Sigmoid colon (tissue), 4 donors: ENCODE results near the gene DAGLA.

Experiments
- EP300 ChIP-seq, 4 donors: sonication (generic); formaldehyde crosslinking; IDR thresholded peaks; one replicate each; pipeline ENCODE4 v1.6.1; 2017; ENCODE audit warnings: antibody characterized with exemption in 4 of 4
- POLR2A ChIP-seq, 2 donors: fragments of 450-650 bp; IDR thresholded peaks; one replicate each; pipeline ENCODE4 v1.6.1; 2016; ENCODE audit warnings: antibody characterized with exemption in 2 of 2, mild to moderate bottlenecking in 2 of 2, moderate library complexity in 2 of 2
- POLR2AphosphoS5 ChIP-seq, 4 donors: sonication (generic); formaldehyde crosslinking; IDR thresholded peaks; one replicate each; pipeline ENCODE4 v1.6.1; 2017; ENCODE audit warnings: antibody characterized with exemption in 4 of 4
- TF ChIP-seq, protein P1 (sequence below), 4 experiments: fragments of 450-650 bp in 3 of 4; fragments of 200-600 bp in 1 of 4; IDR thresholded peaks; one replicate each; pipeline ENCODE4 v1.5.1; 2016 to 2019; ENCODE audit warnings: antibody characterized with exemption in 4 of 4, mild to moderate bottlenecking in 3 of 4, moderate library complexity in 2 of 4

GRCh38 chr11:61750631-61751273, 70.6 kb downstream of the DAGLA start:
- TF ChIP-seq EP300 (IDR thresholded peaks at IDR 0.05) = no peak
- TF ChIP-seq, protein P1, sequence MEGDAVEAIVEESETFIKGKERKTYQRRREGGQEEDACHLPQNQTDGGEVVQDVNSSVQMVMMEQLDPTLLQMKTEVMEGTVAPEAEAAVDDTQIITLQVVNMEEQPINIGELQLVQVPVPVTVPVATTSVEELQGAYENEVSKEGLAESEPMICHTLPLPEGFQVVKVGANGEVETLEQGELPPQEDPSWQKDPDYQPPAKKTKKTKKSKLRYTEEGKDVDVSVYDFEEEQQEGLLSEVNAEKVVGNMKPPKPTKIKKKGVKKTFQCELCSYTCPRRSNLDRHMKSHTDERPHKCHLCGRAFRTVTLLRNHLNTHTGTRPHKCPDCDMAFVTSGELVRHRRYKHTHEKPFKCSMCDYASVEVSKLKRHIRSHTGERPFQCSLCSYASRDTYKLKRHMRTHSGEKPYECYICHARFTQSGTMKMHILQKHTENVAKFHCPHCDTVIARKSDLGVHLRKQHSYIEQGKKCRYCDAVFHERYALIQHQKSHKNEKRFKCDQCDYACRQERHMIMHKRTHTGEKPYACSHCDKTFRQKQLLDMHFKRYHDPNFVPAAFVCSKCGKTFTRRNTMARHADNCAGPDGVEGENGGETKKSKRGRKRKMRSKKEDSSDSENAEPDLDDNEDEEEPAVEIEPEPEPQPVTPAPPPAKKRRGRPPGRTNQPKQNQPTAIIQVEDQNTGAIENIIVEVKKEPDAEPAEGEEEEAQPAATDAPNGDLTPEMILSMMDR (IDR thresholded peaks at IDR 0.05) = no peak
- TF ChIP-seq POLR2A (IDR thresholded peaks at IDR 0.05) = no peak
- TF ChIP-seq POLR2AphosphoS5 (IDR thresholded peaks at IDR 0.05) = no peak
